BJ (cell line): ENCODE data around the gene RFC4. TPM values are rescaled to one million over a fixed set of nuclear protein-coding genes. Genes with fewer than 3 reads are reported as not detected.

ENCODE experiments used
- CTCF ChIA-PET: fragments of 350-600 bp; formaldehyde crosslinking; extraction: SDS; loops from one replicate; lab custom pipeline; 2021; ENCODE audit warnings: antibody characterized with exemption, inconsistent platforms; lab: Yijun Ruan, JAX
- POLR2A ChIA-PET: fragments of 300-600 bp; sonication (Branson Sonifier 250); formaldehyde crosslinking; extraction: SDS; loops from one replicate; lab custom pipeline; 2021; ENCODE audit warnings: antibody characterized with exemption; lab: Charles Lee
- DNase-seq: peaks from one replicate; pipeline ENCODE4 v3.0.0-alpha.2; 2011; ENCODE audit warnings: low read depth
- H3K27me3 ChIP-seq: 2 replicates; pipeline ENCODE4 v1.6.0; 2011; ENCODE audit warnings: low read length; ENCODE audit not compliant: control insufficient read depth, insufficient read depth
- H3K36me3 ChIP-seq: 2 replicates; pipeline ENCODE4 v1.5.1; 2011; ENCODE audit warnings: low read length; ENCODE audit not compliant: control insufficient read depth, insufficient read depth
- H3K4me3 ChIP-seq: 2 replicates; pipeline ENCODE4 v1.5.1; 2011; ENCODE audit warnings: low read depth, mild to moderate bottlenecking, control low read depth, low read length
- polyA plus RNA-seq: library from polyadenylated mRNA; depleted of rRNA; stranded (reverse); fragments of >200 nt; gene quantifications from 2 replicates; pipeline ENCODE4 v1.2.3, GENCODE V29; 2011
- TF ChIP-seq, protein P1 (sequence below): IDR thresholded peaks from 2 replicates; pipeline ENCODE4 v1.5.1; 2011; ENCODE audit warnings: low read depth, mild to moderate bottlenecking, control low read depth, inconsistent platforms, low read length, moderate library complexity; ENCODE audit not compliant: insufficient read depth

Gene RFC4
- polyA plus RNA-seq, 1 experiment, result 6.9 TPM

DNA sequence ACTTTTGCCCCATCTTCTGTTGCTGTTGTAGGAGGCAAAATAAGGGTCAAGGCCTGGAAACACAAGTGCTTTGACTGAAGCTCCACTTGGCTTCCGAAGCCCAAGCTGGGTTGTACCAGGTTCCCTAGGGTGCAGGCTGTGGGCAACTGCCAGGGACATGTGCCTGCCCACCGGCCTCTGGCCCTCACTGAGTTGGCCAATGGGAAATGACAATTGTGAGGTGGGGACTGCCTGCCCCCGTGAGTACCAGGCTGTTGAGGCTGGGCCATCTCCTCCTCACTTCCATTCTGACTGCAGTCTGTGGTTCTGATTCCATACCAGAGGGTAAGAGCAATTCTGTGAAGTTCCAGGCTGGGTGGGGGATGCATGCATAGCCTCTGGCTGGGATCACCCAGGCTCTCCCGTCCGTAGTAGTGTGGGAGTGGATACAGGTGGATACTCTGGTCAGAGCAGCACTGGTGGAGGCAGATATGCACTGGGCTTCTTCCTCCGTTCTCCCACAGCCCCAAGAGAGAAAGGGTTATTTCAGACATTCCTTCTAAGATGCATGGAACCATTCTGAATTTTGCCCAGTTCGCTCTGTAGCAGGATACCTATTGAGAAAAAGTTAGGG lies 36.2 kb upstream of the RFC4 start, which contains the start of gene ADIPOQ:
TSS of gene ADIPOQ (plus strand) at position 285 of the 613 bp plus-strand sequence. CDS start 10,349 bp downstream, outside the sequence.
- no peak within 1 kb of the TSS for H3K4me3 ChIP-seq
- CTCF ChIA-PET, result no interaction called here
- H3K27me3 ChIP-seq, result peaks cover 18% of the 10 kb centered on the region
- no peaks in the 10 kb centered on the region for H3K36me3 ChIP-seq
- no peak for DNase-seq
- TF ChIP-seq, protein P1, sequence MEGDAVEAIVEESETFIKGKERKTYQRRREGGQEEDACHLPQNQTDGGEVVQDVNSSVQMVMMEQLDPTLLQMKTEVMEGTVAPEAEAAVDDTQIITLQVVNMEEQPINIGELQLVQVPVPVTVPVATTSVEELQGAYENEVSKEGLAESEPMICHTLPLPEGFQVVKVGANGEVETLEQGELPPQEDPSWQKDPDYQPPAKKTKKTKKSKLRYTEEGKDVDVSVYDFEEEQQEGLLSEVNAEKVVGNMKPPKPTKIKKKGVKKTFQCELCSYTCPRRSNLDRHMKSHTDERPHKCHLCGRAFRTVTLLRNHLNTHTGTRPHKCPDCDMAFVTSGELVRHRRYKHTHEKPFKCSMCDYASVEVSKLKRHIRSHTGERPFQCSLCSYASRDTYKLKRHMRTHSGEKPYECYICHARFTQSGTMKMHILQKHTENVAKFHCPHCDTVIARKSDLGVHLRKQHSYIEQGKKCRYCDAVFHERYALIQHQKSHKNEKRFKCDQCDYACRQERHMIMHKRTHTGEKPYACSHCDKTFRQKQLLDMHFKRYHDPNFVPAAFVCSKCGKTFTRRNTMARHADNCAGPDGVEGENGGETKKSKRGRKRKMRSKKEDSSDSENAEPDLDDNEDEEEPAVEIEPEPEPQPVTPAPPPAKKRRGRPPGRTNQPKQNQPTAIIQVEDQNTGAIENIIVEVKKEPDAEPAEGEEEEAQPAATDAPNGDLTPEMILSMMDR, result no peak
- POLR2A ChIA-PET, result no interaction called here

DNA sequence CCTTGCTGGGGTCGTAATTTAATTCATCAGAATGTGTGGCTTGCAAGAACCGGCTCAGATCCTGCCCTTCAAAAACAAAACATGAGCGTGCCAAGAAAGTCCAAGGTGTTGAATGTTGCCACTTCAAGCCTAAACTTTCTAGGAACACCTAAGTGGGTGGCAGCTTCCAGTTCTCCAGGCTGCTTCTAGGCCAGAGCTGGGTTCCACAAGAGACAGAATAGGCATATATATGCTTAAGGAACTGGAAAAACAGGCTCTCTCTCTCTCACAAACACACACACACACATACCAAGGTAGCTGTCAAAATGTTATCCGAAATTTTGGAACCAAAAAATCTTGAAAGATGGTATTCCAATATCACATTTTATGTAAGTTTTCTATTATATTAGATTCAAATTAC lies 35.3 kb upstream of the RFC4 start:
- TF ChIP-seq, protein P1, result no peak
- CTCF ChIA-PET, result no interaction called here
- peaks cover 15% of the 10 kb centered on the region for H3K27me3 ChIP-seq
- no peak overlapping the region for H3K4me3 ChIP-seq
- no peaks in the 10 kb centered on the region for H3K36me3 ChIP-seq
- DNase-seq, result no peak
- POLR2A ChIA-PET, result no interaction called here

DNA sequence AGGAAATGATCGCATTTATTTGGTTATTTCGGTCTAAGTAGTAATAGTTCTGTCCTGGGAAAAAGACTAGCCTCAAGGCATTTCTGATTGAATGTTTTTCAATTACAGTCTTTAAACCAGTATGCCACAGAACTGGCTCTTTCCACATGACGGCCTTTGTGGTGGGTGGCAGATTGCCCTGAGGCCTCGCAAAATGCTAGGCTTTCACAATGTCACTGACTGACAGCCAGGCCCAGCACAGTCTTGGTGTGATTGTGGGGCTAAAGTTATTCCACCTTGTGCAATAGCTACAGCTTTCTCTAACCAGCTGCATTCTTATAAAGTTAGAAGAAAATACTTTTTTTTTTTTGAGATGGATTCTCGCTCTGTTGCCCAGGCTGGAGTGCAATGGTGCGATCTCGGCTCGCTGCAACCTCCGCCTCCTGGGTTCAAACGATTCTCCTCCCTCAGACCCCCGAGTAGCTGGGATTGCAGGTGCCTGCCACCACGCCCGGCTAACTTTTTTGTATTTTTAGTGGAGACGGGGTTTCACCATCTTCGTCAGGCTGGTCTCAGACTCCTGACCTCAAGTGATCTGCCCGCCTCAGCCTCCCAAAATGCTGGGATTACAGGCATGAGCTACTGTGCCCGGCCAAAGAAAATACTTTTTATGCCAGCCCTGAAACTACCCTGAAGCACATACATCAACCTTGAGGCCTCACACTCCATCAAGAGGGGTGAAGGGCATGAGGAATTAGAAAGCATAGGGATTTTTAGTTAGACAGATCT lies 33.8 kb upstream of the RFC4 start:
- ChIA-PET CTCF (interaction anchor here (0.6 to 0.7 kb wide), 3 partner anchors 9 to 426 kb away, joined by 3 read pairs; no protein-coding TSS in a partner anchor), POLR2A (no interaction called here)
- DNase-seq, result peak; percentile 55
- peaks cover 13% of the 10 kb centered on the region for H3K27me3 ChIP-seq
- H3K36me3 ChIP-seq, result no peaks in the 10 kb centered on the region
- TF ChIP-seq, protein P1, result no peak
- no peak overlapping the region for H3K4me3 ChIP-seq

GRCh38 chr3:186832276-186832675 lies 26.0 kb upstream of the RFC4 start:
- DNase-seq, result no peak
- H3K36me3 ChIP-seq, result no peaks in the 10 kb centered on the region
- peaks cover 22% of the 10 kb centered on the region for H3K27me3 ChIP-seq
- POLR2A ChIA-PET, result no interaction called here
- TF ChIP-seq, protein P1, result no peak
- CTCF ChIA-PET, result interaction anchor here (1.7 kb wide), 1 partner anchor 17 kb away, joined by 4 read pairs; no protein-coding TSS in a partner anchor
- H3K4me3 ChIP-seq, result no peak overlapping the region

GRCh38 chr3:186831798-186832197 lies 25.5 kb upstream of the RFC4 start:
- ChIA-PET POLR2A (no interaction called here), CTCF (no interaction called here)
- no peak overlapping the region for H3K4me3 ChIP-seq
- H3K27me3 ChIP-seq, result peaks cover 22% of the 10 kb centered on the region
- no peak for DNase-seq
- no peaks in the 10 kb centered on the region for H3K36me3 ChIP-seq
- TF ChIP-seq, protein P1, result no peak
